Muscle of arm (tissue), 14 donors: Measurements from ENCODE around the gene OR2T8. TPM values are rescaled to one million over a fixed set of nuclear protein-coding genes. Genes with fewer than 3 reads are reported as not detected.

Experiments used
- DNase-seq: peaks from one replicate; pipeline ENCODE4 v3.0.0-alpha.2; 2013
- long read RNA-seq, 11 donors: transcript quantifications; one replicate each; lab custom pipeline, GENCODE V29; 2026
- polyA plus RNA-seq, 12 donors: library from polyadenylated mRNA; unstranded; fragments of 120-200 nt; gene quantifications; one replicate each; pipeline ENCODE4 v1.2.1, GENCODE V29; 2013; ENCODE audit not compliant: insufficient read length in 12 of 12

Gene OR2T8, protein sequence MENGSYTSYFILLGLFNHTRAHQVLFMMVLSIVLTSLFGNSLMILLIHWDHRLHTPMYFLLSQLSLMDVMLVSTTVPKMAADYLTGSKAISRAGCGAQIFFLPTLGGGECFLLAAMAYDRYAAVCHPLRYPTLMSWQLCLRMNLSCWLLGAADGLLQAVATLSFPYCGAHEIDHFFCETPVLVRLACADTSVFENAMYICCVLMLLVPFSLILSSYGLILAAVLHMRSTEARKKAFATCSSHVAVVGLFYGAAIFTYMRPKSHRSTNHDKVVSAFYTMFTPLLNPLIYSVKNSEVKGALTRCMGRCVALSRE
- under 1 TPM in 2 of 12 donors, not detected in 10; 0.20 to 0.40 TPM for polyA plus RNA-seq
- long read RNA-seq, donor 1: 0 reads
- long read RNA-seq, donor 2: 0 reads
- long read RNA-seq, donor 3: 0 reads
- long read RNA-seq, donor 4: 0 reads
- long read RNA-seq, donor 5: 0 reads
- long read RNA-seq, donor 6: 0 reads
- long read RNA-seq, donor 7: 0 reads
- long read RNA-seq, donor 8: 0 reads
- long read RNA-seq, donor 9: 0 reads
- long read RNA-seq, donor 10: 0 reads
- long read RNA-seq, donor 11: 0 reads

DNA sequence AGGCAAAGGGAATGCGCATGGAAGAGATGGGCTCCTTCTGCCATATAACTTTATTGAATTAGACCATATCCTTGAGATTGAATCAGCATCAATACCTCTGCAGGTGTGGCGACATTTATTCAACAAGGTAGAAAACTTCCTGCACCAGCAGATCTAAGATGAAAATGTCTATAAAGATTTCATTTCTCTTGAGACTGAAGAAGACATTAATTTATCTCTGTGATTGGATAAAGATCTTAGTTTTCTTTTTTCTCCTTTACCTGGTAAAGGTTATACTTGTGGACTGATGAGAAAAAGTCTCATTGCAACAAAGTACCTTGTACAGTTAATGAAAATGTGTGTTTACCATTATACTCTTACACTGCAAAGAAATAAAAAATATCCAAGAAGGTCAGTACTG is at the start of gene OR2T8:
Gene OR2T8, plus strand, starts transcription at position 301 of the 400 bp plus-strand sequence. CDS start 766 bp downstream, outside the sequence.
- DNase-seq: no peak

DNA sequence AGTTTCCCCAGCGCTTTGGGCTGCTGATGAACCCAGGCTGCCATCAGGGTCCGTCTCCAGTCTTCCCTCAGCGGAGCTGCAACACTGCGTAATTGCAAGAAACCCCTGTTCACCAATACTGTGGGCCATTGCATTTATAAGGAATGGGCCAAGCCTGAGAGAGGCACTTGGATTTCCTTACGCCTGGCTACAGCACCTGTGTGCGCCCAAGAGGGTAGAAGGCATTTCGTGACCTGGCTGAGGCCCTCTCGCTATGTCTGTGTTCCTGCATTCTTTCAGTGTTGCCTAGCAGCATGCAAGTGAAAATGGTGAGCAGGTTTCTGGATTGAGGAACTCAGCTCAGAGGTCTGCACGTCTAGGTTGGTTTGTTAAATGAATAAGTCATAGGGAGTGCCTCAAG is 36.7 kb upstream of the OR2T8 start:
- no peak for DNase-seq

GRCh38 chr1:247884797-247885413 is 35.1 kb upstream of the OR2T8 start:
- no peak for DNase-seq

DNA sequence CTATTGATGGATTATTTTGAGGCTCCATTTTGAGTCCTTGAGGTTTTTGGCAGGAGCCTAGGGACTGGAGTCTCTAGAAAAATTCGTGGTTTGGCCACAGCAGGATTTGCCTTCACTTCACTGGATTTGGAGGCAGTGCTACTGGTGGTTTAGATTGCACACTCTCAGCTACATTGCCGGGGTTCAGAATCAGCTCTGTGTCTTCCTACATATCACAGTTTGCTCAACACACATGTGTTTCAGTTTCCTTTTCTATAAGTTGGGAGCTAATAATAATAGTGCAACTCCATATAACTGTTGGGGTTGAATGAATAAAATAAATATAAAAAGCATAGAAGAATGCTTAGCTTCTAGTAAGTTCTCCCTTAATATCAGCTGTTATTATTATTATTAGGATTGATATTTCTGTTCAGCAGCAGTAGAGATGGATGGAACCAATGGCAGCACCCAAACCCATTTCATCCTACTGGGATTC is 24.9 kb upstream of the OR2T8 start, which contains the start of gene OR2W3:
Gene OR2W3, plus strand, starts transcription at position 425 of the 475 bp plus-strand sequence. Its CDS starts 0 bp downstream, at position 425.
- DNase-seq: no peak

GRCh38 chr1:247895976-247896375 is 24.1 kb upstream of the OR2T8 start:
- DNase-seq: no peak

GRCh38 chr1:247904122-247904521 is 15.9 kb upstream of the OR2T8 start:
- no peak for DNase-seq

GRCh38 chr1:247905181-247905580 is 14.9 kb upstream of the OR2T8 start:
- no peak for DNase-seq

DNA sequence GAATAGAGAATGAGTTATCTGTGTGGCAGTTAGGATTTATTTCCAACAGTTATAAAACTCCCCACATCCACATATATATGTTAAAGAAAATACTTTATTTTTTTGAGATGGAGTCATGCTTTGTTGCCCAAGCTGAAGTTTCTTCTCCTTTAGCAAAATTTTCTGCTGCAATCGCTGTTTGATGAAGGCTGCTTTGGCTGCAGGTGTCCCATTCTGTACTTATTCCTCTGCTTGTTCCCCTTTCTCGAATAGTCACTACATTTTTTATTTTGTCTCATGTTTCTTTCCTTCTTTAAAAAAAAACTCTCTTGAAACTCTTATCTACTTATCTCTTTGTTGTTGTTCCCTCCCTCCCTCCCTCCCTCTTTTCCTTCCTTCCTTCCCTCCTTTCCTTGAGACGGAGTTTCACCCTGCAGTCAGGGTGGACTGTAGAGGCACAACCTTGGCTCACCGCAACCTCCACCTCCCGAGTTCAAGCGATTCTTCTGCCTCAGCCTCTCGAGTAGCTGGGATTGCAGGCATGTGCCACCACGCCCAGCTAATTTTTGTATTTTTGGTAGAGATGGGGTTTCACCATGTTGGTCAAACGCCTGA is 14.0 kb upstream of the OR2T8 start:
- no peak for DNase-seq

GRCh38 chr1:247906504-247907047 is 13.5 kb upstream of the OR2T8 start:
- DNase-seq: no peak

DNA sequence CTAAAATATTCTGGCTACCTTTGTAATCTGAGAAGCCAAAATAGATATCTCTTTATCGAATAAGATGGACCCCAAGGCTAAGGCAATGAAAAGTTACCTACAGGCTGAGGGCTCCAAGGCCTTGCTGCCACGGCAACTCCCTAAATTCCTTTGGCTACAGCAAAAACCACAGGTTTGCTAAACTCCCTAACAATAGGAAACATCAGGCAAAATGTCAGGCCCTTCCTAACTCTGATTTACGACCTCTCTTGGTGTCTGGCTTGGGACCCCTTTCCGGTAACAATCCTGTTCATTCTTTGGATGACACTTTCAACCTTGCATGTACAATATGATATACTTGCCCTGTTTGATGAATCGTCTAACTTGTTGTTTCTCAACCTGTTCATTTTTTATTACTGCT is 11.3 kb upstream of the OR2T8 start:
- DNase-seq: no peak

DNA sequence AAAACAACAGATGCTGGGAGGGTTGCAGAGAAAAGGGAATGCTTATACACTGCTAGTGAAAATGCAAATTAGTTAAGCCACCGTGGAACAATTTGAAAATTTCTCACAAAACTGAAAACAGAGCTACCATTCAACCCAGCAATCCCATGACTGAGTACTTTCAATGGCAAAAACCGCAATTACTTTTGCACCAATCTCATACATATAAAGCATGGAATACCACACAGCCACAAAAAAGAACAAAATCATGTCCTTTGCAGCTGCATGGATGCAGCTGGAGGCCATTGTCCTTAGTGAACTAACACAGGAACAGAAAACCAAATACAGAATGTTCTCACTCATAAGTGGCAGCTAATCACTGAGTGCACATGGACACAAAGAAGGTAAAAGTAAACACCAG is 6.3 kb upstream of the OR2T8 start:
- DNase-seq: no peak

- no peak for DNase-seq
These were observed 5.0 kb upstream of the OR2T8 start for GRCh38 chr1:247914941-247915662.

- DNase-seq: no peak
These were observed 3.9 kb downstream of the OR2T8 start for GRCh38 chr1:247923941-247924340.

- DNase-seq: no peak
These were observed 4.8 kb downstream of the OR2T8 start, which contains the start of gene OR2AJ1 for GRCh38 chr1:247924868-247925267. Gene OR2AJ1 (plus strand): TSS chr1:247924889. CDS start chr1:247933769, 8,880 bp downstream.

GRCh38 chr1:247933989-247934388 is 13.9 kb downstream of the OR2T8 start:
- no peak for DNase-seq

GRCh38 chr1:247935781-247936180 is 15.7 kb downstream of the OR2T8 start:
- DNase-seq: no peak

DNA sequence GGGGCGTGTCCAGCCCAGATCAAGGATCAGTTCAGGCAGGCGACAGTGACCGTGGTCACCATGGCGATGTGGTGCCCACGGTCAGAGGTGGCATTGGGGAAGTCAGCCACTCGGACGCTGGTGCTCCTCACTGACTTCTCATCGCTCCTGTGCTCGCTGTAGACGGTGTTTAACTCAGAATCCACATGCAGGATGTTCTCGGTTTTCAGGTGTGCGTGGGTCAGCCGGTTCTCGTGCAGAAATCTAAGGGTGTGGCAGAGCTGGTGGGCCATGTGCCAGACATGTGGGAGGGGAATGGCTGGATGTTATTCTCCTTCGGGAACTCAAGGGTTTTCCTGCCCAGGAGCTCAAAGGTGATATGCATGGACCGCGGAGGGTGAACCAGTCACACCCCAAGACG is 16.4 kb downstream of the OR2T8 start:
- DNase-seq: no peak

- peak; percentile 31 for DNase-seq
These were observed 17.1 kb downstream of the OR2T8 start for GRCh38 chr1:247936965-247937734.

GRCh38 chr1:247942624-247943023 is 22.6 kb downstream of the OR2T8 start:
- DNase-seq: no peak

DNA sequence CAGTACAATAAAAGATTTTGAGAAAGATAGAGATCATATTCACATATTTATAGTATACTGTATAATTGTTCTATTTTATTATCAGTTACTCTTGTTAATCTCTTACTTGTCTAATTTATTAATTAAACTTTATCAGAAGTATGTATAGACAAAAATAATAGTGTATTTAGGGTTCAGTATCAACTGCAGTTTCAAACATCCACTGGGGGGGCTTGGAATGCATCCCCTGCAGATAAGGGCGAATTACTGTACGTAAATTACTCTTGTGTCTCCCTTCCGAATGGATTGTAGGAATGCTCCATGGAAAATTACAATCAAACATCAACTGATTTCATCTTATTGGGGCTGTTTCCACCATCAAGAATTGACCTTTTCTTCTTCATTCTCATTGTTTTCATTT is 28.5 kb downstream of the OR2T8 start, which contains the start of gene OR2L8:
Gene OR2L8, plus strand, starts transcription at position 301 of the 400 bp plus-strand sequence. Its CDS starts 0 bp downstream, at position 301.
- DNase-seq: no peak
